ENCODE data around the gene ZMYND8. TPM values are rescaled to one million over a fixed set of nuclear protein-coding genes. Genes with fewer than 3 reads are reported as not detected.
"Not testable (repeated sequence)": the region's sequence is repeated elsewhere in the genome, so short reads cannot be mapped to it uniquely, and the experiment has no call there.

ZMYND8 gene
- total RNA-seq, 1 experiment from 2014 or later, result 50.7 TPM

GRCh38 chr20:47370214-47370613, 13.7 kb upstream of the ZMYND8 start:
- H3K4me3 ChIP-seq (ENCODE audit: low read depth in 2 of 2, low read length in 2 of 2), result no peak overlapping the region
- BruUV-seq (replicated peaks), result no TSS peak
- POLR2A ChIA-PET, result no interaction called here

GRCh38 chr20:47368301-47368700, 11.8 kb upstream of the ZMYND8 start:
- intact Hi-C loops (cut with micrococcal nuclease; ENCODE audit: unreplicated experiment) (no loop called here), in situ Hi-C loops (cut with HindIII; ENCODE audit: low pct_unique_long_range_greater_than_20kb, low sequenced_read_pairs) (no loop called here)
- peak overlapping the region; percentile 87 for H3K27ac ChIP-seq (ENCODE audit: low read length)
- CTCF ChIA-PET, result no interaction called here
- H3K9me3 ChIP-seq (ENCODE audit: control insufficient read depth, insufficient read depth, low read depth, low read length), result no peaks in the 10 kb centered on the region
- no peaks in the 10 kb centered on the region for H3K27me3 ChIP-seq (ENCODE audit: control insufficient read depth, insufficient read depth, low read length)
- TF ChIP-seq REST (IDR thresholded peaks at IDR 0.05; ENCODE audit: insufficient read depth in 1 of 2, low read depth in 2 of 2, low read length in 1 of 2) (no peak), POLR2AphosphoS5 (IDR thresholded peaks at IDR 0.05; ENCODE audit: low read depth, low read length) (no peak), TCF7L2 (IDR thresholded peaks at IDR 0.05; ENCODE audit: low read depth, low read length) (no peak), SIN3A (IDR thresholded peaks at IDR 0.05; ENCODE audit: borderline replicate concordance, insufficient read depth, low read depth, low read length) (no peak)
- H3K4me3 ChIP-seq (ENCODE audit: low read depth in 2 of 2, low read length in 2 of 2), result no peak overlapping the region
- BruUV-seq (replicated peaks), result no TSS peak
- H3K36me3 ChIP-seq (ENCODE audit: control insufficient read depth, insufficient read depth, low read length), result no peaks in the 10 kb centered on the region
- POLR2A ChIA-PET, result no interaction called here
- DNase-seq (ENCODE audit: low read depth, low spot score) (no peak), ATAC-seq (no peak)
- peaks cover 29% of the 10 kb centered on the region for H3K4me1 ChIP-seq (ENCODE audit: control insufficient read depth, insufficient read depth, low read length)

More at GRCh38 chr20:47370214-47370613, 13.7 kb upstream of the ZMYND8 start:
- in situ Hi-C loops (cut with HindIII; ENCODE audit: low pct_unique_long_range_greater_than_20kb, low sequenced_read_pairs), result no loop called here
- CTCF ChIA-PET, result interaction anchor here (0.7 kb wide), 1 partner anchor 22 kb away, joined by 6 read pairs; no protein-coding TSS in a partner anchor
- intact Hi-C loops (cut with micrococcal nuclease; ENCODE audit: unreplicated experiment), result no loop called here
- Histone ChIP-seq H3K4me1 (ENCODE audit: control insufficient read depth, insufficient read depth, low read length) (peaks cover 30% of the 10 kb centered on the region), H3K9me3 (ENCODE audit: control insufficient read depth, insufficient read depth, low read depth, low read length) (no peaks in the 10 kb centered on the region), H3K27ac (ENCODE audit: low read length) (peak overlapping the region; percentile 87), H3K27me3 (ENCODE audit: control insufficient read depth, insufficient read depth, low read length) (no peaks in the 10 kb centered on the region), H3K36me3 (ENCODE audit: control insufficient read depth, insufficient read depth, low read length) (no peaks in the 10 kb centered on the region)
- no peak for DNase-seq (ENCODE audit: low read depth, low spot score)
- ATAC-seq, result no peak
- no peak for TF ChIP-seq CTCF (IDR thresholded peaks at IDR 0.05)
- TF ChIP-seq POLR2AphosphoS5 (IDR thresholded peaks at IDR 0.05; ENCODE audit: low read depth, low read length), result no peak
- no peak for TF ChIP-seq SIN3A (IDR thresholded peaks at IDR 0.05; ENCODE audit: borderline replicate concordance, insufficient read depth, low read depth, low read length)
- no peak for TF ChIP-seq TCF7L2 (IDR thresholded peaks at IDR 0.05; ENCODE audit: low read depth, low read length)

GRCh38 chr20:47366301-47366700, 9.8 kb upstream of the ZMYND8 start:
- H3K4me3 ChIP-seq (ENCODE audit: low read depth in 2 of 2, low read length in 2 of 2); H3K9me3 ChIP-seq (ENCODE audit: control insufficient read depth, insufficient read depth, low read depth, low read length); H3K36me3 ChIP-seq (ENCODE audit: control insufficient read depth, insufficient read depth, low read length); DNase-seq (ENCODE audit: low read depth, low spot score); ATAC-seq; intact Hi-C loops (cut with micrococcal nuclease; ENCODE audit: unreplicated experiment); BruUV-seq (replicated peaks); in situ Hi-C loops (cut with HindIII; ENCODE audit: low pct_unique_long_range_greater_than_20kb, low sequenced_read_pairs); H3K27me3 ChIP-seq (ENCODE audit: control insufficient read depth, insufficient read depth, low read length); POLR2A ChIA-PET: not testable (repeated sequence)
- Histone ChIP-seq H3K27ac (ENCODE audit: low read length) (peak overlapping the region; percentile 60), H3K4me1 (ENCODE audit: control insufficient read depth, insufficient read depth, low read length) (peaks cover 30% of the 10 kb centered on the region)
- CTCF ChIA-PET, result interaction anchor here (1.2 kb wide), 1 partner anchor 18 kb away, joined by 7 read pairs; no protein-coding TSS in a partner anchor

Measured in Panc1 (cell line).